Left ventricle myocardium inferior (tissue), 1 donor: ENCODE data around the gene ATG9B. TPM values are rescaled to one million over a fixed set of nuclear protein-coding genes. Genes with fewer than 3 reads are reported as not detected.

ENCODE experiments used
- DNase-seq: peaks from one replicate; pipeline ENCODE4 v3.0.0-alpha.2; 2020
- H3K27ac ChIP-seq: fragments of 200-600 bp; replicated peaks from 2 replicates; pipeline ENCODE4 v1.8.0; 2021
- H3K27me3 ChIP-seq: fragments of 200-600 bp; 2 replicates; pipeline ENCODE4 v1.8.0; 2021; ENCODE audit warnings: low read depth
- H3K36me3 ChIP-seq: fragments of 200-600 bp; 2 replicates; pipeline ENCODE4 v1.8.0; 2021
- H3K4me1 ChIP-seq: fragments of 200-600 bp; 2 replicates; pipeline ENCODE4 v1.8.0; 2021
- H3K4me3 ChIP-seq: fragments of 200-600 bp; 2 replicates; pipeline ENCODE4 v1.8.0; 2021; ENCODE audit warnings: mild to moderate bottlenecking, moderate library complexity
- H3K9me3 ChIP-seq: fragments of 200-600 bp; replicated peaks from 2 replicates; pipeline ENCODE4 v1.8.0; 2021
- intact Hi-C: fragments of 100-400 bp; cut with micrococcal nuclease; formaldehyde crosslinking; loops from one replicate; pipeline ENCODE4 v1.11.0; 2022
- total RNA-seq: library from RNA; stranded (reverse); fragmentation: NEBNext Ultra II Directional; extraction: Animal tissue kit (Norgen Biotek cat#: 25700); gene quantifications from one replicate; pipeline ENCODE4 v1.2.1, GENCODE V29; 2021
- TF ChIP-seq, protein P1 (sequence below): fragments of 200-600 bp; IDR thresholded peaks from 2 replicates; pipeline ENCODE4 v1.8.0; 2021; ENCODE audit warnings: antibody characterized with exemption, mild to moderate bottlenecking, borderline replicate concordance
- donor health status: DM: no; HTN: yes; CAD: no; lungs with severe emphysema.

The ATG9B gene
- total RNA-seq, 1 donor from 2014 or later, result not detected

- DNase-seq, result no peak
- Histone ChIP-seq H3K4me1 (peaks cover 10% of the 10 kb centered on the region), H3K27ac (no peak overlapping the region), H3K9me3 (no peaks in the 10 kb centered on the region), H3K4me3 (no peak overlapping the region), H3K27me3 (peaks cover 8% of the 10 kb centered on the region), H3K36me3 (peaks cover 12% of the 10 kb centered on the region)
- TF ChIP-seq, protein P1, sequence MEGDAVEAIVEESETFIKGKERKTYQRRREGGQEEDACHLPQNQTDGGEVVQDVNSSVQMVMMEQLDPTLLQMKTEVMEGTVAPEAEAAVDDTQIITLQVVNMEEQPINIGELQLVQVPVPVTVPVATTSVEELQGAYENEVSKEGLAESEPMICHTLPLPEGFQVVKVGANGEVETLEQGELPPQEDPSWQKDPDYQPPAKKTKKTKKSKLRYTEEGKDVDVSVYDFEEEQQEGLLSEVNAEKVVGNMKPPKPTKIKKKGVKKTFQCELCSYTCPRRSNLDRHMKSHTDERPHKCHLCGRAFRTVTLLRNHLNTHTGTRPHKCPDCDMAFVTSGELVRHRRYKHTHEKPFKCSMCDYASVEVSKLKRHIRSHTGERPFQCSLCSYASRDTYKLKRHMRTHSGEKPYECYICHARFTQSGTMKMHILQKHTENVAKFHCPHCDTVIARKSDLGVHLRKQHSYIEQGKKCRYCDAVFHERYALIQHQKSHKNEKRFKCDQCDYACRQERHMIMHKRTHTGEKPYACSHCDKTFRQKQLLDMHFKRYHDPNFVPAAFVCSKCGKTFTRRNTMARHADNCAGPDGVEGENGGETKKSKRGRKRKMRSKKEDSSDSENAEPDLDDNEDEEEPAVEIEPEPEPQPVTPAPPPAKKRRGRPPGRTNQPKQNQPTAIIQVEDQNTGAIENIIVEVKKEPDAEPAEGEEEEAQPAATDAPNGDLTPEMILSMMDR, result no peak
- intact Hi-C loops, result no loop called here
Observed at GRCh38 chr7:151048911-151049463, 24.7 kb upstream of the ATG9B start.

DNA sequence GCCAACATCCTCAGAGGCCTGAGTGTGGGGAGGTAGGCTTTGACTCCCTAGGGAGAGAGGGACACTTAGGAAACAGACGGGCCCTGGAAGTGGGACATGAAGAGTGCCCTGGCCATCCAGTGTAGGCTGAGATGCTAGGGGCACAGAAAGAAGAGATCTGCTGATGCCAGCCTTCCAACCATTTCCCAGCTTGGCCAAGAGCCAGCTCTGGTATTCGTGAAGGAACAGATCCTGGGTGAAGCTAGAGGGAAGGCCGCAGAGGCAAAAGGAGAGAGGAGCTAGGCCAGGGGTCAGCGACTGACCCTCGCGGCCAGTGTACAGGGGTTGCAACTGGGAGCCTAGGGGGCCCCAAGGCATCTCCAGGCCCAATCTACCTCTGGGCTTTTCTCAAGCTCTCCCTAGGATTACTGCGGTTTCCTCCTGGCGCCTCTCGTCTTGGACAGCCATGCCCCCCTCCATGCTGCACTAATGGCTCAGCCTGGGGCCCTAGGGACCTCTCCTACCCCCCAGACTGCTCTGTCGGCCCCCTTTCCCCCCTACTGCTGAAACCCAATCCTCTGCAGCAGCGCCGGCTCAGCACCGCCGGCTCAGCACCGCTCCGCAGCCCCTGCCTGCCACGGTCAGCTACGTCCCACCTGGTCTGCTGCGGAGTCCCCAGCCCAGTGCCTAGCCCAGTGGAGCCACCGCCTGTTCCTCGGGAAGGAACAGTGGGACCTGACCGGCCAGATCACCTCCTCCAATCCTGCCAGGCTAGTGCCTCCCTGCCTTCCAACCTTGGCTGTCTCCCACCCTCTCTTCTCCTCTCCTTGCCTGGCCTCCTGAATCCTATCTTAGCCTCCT lies 23.9 kb upstream of the ATG9B start, which contains the start of gene ASIC3:
ASIC3 (plus strand) TSS at position 556 of the 840 bp plus-strand sequence. CDS start 355 bp downstream, outside the sequence.
- intact Hi-C loops, result no loop called here
- Histone ChIP-seq H3K4me1 (peaks cover 10% of the 10 kb centered on the region), H3K4me3 (no peak within 1 kb of the TSS), H3K9me3 (no peaks in the 10 kb centered on the region), H3K27ac (no peak within 1 kb of the TSS), H3K27me3 (peaks cover 8% of the 10 kb centered on the region), H3K36me3 (peaks cover 15% of the 10 kb centered on the region)
- no peak for DNase-seq
- TF ChIP-seq, protein P1, result no peak

GRCh38 chr7:151046603-151047573 lies 22.6 kb upstream of the ATG9B start:
- DNase-seq, result no peak

DNA sequence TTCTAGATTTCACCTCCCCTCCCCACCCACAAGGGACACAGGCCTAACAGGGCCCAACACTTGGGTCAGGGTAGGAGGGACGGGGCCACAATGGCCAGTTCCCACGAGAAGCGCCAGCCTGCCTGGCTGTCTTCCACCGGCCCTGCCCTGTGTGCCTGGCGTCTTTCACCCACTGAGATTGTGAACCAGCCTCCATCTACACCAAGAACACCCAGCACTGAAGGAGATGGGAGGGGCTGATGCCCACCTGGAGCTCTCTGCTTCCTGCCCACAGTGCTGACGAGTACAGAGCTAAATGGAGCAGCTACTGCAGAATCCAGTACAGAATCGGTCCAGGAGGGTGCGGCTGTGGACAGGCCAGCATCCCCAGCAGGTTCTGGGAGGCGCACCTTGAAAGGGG lies 21.7 kb upstream of the ATG9B start:
- no peaks in the 10 kb centered on the region for H3K9me3 ChIP-seq
- TF ChIP-seq, protein P1, result no peak
- H3K27me3 ChIP-seq, result peaks cover 8% of the 10 kb centered on the region
- peaks cover 23% of the 10 kb centered on the region for H3K36me3 ChIP-seq
- no peak overlapping the region for H3K27ac ChIP-seq
- DNase-seq, result no peak
- peaks cover 3% of the 10 kb centered on the region for H3K4me1 ChIP-seq
- intact Hi-C loops, result no loop called here
- no peak overlapping the region for H3K4me3 ChIP-seq

More at GRCh38 chr7:151046603-151047573, 22.6 kb upstream of the ATG9B start:
- intact Hi-C loops, result no loop called here
- no peaks in the 10 kb centered on the region for H3K9me3 ChIP-seq
- H3K27ac ChIP-seq, result no peak overlapping the region
- H3K36me3 ChIP-seq, result peaks cover 23% of the 10 kb centered on the region
- H3K27me3 ChIP-seq, result peaks cover 8% of the 10 kb centered on the region
- TF ChIP-seq, protein P1, result no peak
- H3K4me3 ChIP-seq, result no peak overlapping the region
- peaks cover 10% of the 10 kb centered on the region for H3K4me1 ChIP-seq

DNA sequence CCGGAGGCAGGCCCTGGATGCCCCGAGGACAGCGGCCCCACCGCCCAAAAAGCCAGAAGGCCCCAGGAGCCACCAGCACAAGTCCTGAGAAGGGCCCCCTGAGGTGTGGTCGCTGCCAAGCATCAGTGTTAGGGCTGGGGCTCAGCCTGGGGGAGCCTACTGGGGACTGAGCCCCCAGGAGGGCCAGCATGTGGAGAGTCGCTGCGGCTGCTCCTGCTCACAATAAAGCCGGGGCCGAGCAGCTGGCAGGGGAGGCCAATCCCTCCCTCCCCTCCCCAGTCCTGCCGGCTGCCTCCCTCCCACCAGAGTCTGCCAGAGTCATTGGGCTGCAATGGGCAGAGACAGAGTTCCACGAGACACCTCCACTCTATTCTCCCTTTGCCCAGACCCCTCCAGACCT lies 21.0 kb upstream of the ATG9B start:
- intact Hi-C loops, result no loop called here
- DNase-seq, result no peak
- Histone ChIP-seq H3K27ac (no peak overlapping the region), H3K36me3 (peaks cover 23% of the 10 kb centered on the region), H3K4me1 (peaks cover under 1% of the 10 kb centered on the region), H3K4me3 (no peak overlapping the region), H3K27me3 (peaks cover under 1% of the 10 kb centered on the region), H3K9me3 (no peaks in the 10 kb centered on the region)
- TF ChIP-seq, protein P1, result no peak
